Endothelial cell (in vitro differentiated cells): Measurements from ENCODE around the gene LTB4R. TPM values are rescaled to one million over a fixed set of nuclear protein-coding genes. Genes with fewer than 3 reads are reported as not detected.

Experiments
- DNase-seq: peaks from one replicate; pipeline ENCODE4 v3.0.0; 2021; ENCODE audit warnings: low spot score
- H3K27ac Mint-ChIP-seq: one replicate; pipeline ENCODE4 v1.8.0; 2021; ENCODE audit warnings: mixed read lengths, inconsistent platforms; ENCODE audit not compliant: unreplicated experiment
- H3K27me3 Mint-ChIP-seq: one replicate; pipeline ENCODE4 v1.8.0; 2021; ENCODE audit warnings: mild to moderate bottlenecking, moderate library complexity, mixed read lengths, inconsistent platforms; ENCODE audit not compliant: unreplicated experiment
- H3K36me3 Mint-ChIP-seq: one replicate; pipeline ENCODE4 v1.8.0; 2021; ENCODE audit warnings: mild to moderate bottlenecking, low read depth, mixed read lengths, inconsistent platforms; ENCODE audit not compliant: unreplicated experiment
- H3K4me1 Mint-ChIP-seq: one replicate; pipeline ENCODE4 v1.8.0; 2021; ENCODE audit warnings: mild to moderate bottlenecking, mixed read lengths, inconsistent platforms; ENCODE audit not compliant: unreplicated experiment
- H3K4me3 Mint-ChIP-seq: one replicate; pipeline ENCODE4 v1.8.0; 2021; ENCODE audit warnings: mild to moderate bottlenecking, mixed read lengths, inconsistent platforms; ENCODE audit not compliant: unreplicated experiment
- H3K9me3 Mint-ChIP-seq: one replicate; pipeline ENCODE4 v1.8.0; 2021; ENCODE audit warnings: mixed read lengths, inconsistent platforms; ENCODE audit not compliant: unreplicated experiment
- CTCF ChIP-seq: fragments of 200-600 bp; sonication (generic); IDR thresholded peaks from one replicate; pipeline ENCODE4 v1.5.0; 2021; ENCODE audit warnings: antibody characterized with exemption; ENCODE audit not compliant: unreplicated experiment
- total RNA-seq: library from RNA; stranded (reverse); fragmentation: NEBNext Ultra II Directional; extraction: Animal tissue kit (Norgen Biotek cat#: 25700); gene quantifications from one replicate; pipeline ENCODE4 v1.2.1, GENCODE V29; 2021; ENCODE audit not compliant: unreplicated experiment

LTB4R gene
- total RNA-seq, 1 donor from 2014 or later, result 9.5 TPM

GRCh38 chr14:24365600-24366412 is 54.5 kb downstream of the LTB4R start:
- peaks cover 11% of the 10 kb centered on the region for H3K27me3 Mint-ChIP-seq
- TF ChIP-seq CTCF, result peak; percentile 74
- H3K36me3 Mint-ChIP-seq, result no peaks in the 10 kb centered on the region
- peaks cover 19% of the 10 kb centered on the region for H3K4me1 Mint-ChIP-seq
- H3K27ac Mint-ChIP-seq, result peak overlapping the region; percentile 77
- H3K9me3 Mint-ChIP-seq, result no peaks in the 10 kb centered on the region
- peak; percentile 87 for DNase-seq
- peak overlapping the region; percentile 87 for H3K4me3 Mint-ChIP-seq

- DNase-seq, result no peak
- Mint-ChIP-seq H3K4me1 (peaks cover 19% of the 10 kb centered on the region), H3K27me3 (peaks cover 11% of the 10 kb centered on the region), H3K36me3 (no peaks in the 10 kb centered on the region), H3K27ac (no peak overlapping the region), H3K9me3 (no peaks in the 10 kb centered on the region), H3K4me3 (peak overlapping the region; percentile 87)
- no peak for TF ChIP-seq CTCF
Measured at GRCh38 chr14:24366413-24366720, 55.1 kb downstream of the LTB4R start.

GRCh38 chr14:24366721-24367513 is 55.6 kb downstream of the LTB4R start:
- no peak for TF ChIP-seq CTCF
- peak overlapping the region; percentile 92 for H3K27ac Mint-ChIP-seq
- peak; percentile 74 for DNase-seq
- peaks cover 19% of the 10 kb centered on the region for H3K4me1 Mint-ChIP-seq
- H3K9me3 Mint-ChIP-seq, result no peaks in the 10 kb centered on the region
- peak overlapping the region; percentile 91 for H3K4me3 Mint-ChIP-seq
- H3K27me3 Mint-ChIP-seq, result peaks cover 9% of the 10 kb centered on the region
- no peaks in the 10 kb centered on the region for H3K36me3 Mint-ChIP-seq

Other genes starting within 250 kb of the LTB4R start
- gene CPNE6, start 239.9 kb upstream of the LTB4R start, total RNA-seq, result not detected
- gene PCK2, start 217.2 kb upstream of the LTB4R start, total RNA-seq, result 23.9 TPM
- gene DCAF11, start 196.7 kb upstream of the LTB4R start, total RNA-seq, result 38.2 TPM
- 1.2 TPM for gene NRL, start 196.6 kb upstream of the LTB4R start, total RNA-seq
- 0.59 TPM for gene FITM1, start 180.8 kb upstream of the LTB4R start, total RNA-seq
- 43.6 TPM for gene PSME1, start 175.3 kb upstream of the LTB4R start, total RNA-seq
- 16.7 TPM for gene EMC9, start 169.9 kb upstream of the LTB4R start, total RNA-seq
- gene PSME2, start 164.9 kb upstream of the LTB4R start, total RNA-seq, result 73.6 TPM
- gene RNF31, start 164.0 kb upstream of the LTB4R start, total RNA-seq, result 90.2 TPM
- 25.7 TPM for gene IRF9, start 150.2 kb upstream of the LTB4R start, total RNA-seq
- gene REC8, start 139.4 kb upstream of the LTB4R start, total RNA-seq, result 31.8 TPM
- 29.0 TPM for gene IPO4, start 122.7 kb upstream of the LTB4R start, total RNA-seq
- gene TM9SF1, start 116.1 kb upstream of the LTB4R start, total RNA-seq, result 41.8 TPM
- gene TSSK4, start 105.8 kb upstream of the LTB4R start, total RNA-seq, result not detected
- 34.3 TPM for gene CHMP4A, start 98.0 kb upstream of the LTB4R start, total RNA-seq
- gene MDP1, start 95.4 kb upstream of the LTB4R start, total RNA-seq, result 17.4 TPM
- gene NEDD8, start 79.1 kb upstream of the LTB4R start, total RNA-seq, result 154 TPM
- gene GMPR2, start 78.6 kb upstream of the LTB4R start, total RNA-seq, result 61.3 TPM
- gene TINF2, start 68.9 kb upstream of the LTB4R start, total RNA-seq, result 25.4 TPM
- gene TGM1, start 48.3 kb upstream of the LTB4R start, total RNA-seq, result 1.7 TPM
- 17.7 TPM for gene RABGGTA, start 39.9 kb upstream of the LTB4R start, total RNA-seq
- gene DHRS1, start 11.7 kb upstream of the LTB4R start, total RNA-seq, result 17.7 TPM
- gene NOP9, start 11.7 kb upstream of the LTB4R start, total RNA-seq, result 27.2 TPM
- 0.82 TPM for gene CIDEB, start 3.5 kb upstream of the LTB4R start, total RNA-seq
- 13.3 TPM for gene LTB4R2, start 1.4 kb upstream of the LTB4R start, total RNA-seq
- gene ADCY4, start 23.6 kb downstream of the LTB4R start, total RNA-seq, result 74.6 TPM
- 2.6 TPM for gene RIPK3, start 28.5 kb downstream of the LTB4R start, total RNA-seq
- gene NFATC4, start 56.7 kb downstream of the LTB4R start, total RNA-seq, result 42.4 TPM
- gene NYNRIN, start 87.5 kb downstream of the LTB4R start, total RNA-seq, result 49.0 TPM
- 1.5 TPM for gene CBLN3, start 118.2 kb downstream of the LTB4R start, total RNA-seq
- gene KHNYN, start 118.5 kb downstream of the LTB4R start, total RNA-seq, result 43.8 TPM
- gene SDR39U1, start 131.3 kb downstream of the LTB4R start, total RNA-seq, result 34.9 TPM
- not detected for gene CMA1, start 196.8 kb downstream of the LTB4R start, total RNA-seq